ENCODE results near the gene DNAJC11. TPM values are rescaled to one million over a fixed set of nuclear protein-coding genes. Genes with fewer than 3 reads are reported as not detected.
"Not testable (repeated sequence)": the region's sequence is repeated elsewhere in the genome, so short reads cannot be mapped to it uniquely, and the experiment has no call there.

Gene DNAJC11, protein sequence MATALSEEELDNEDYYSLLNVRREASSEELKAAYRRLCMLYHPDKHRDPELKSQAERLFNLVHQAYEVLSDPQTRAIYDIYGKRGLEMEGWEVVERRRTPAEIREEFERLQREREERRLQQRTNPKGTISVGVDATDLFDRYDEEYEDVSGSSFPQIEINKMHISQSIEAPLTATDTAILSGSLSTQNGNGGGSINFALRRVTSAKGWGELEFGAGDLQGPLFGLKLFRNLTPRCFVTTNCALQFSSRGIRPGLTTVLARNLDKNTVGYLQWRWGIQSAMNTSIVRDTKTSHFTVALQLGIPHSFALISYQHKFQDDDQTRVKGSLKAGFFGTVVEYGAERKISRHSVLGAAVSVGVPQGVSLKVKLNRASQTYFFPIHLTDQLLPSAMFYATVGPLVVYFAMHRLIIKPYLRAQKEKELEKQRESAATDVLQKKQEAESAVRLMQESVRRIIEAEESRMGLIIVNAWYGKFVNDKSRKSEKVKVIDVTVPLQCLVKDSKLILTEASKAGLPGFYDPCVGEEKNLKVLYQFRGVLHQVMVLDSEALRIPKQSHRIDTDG
- total RNA-seq, result 100 to 1,000 TPM in 1 of 4 donors, 10 to 100 TPM in 3; 62.9 to 119 (median 63.4) TPM

- TF ChIP-seq CTCF (IDR thresholded peaks at IDR 0.05) (peak; percentile 77 to 100 (median 100)), POLR2A (IDR thresholded peaks at IDR 0.05) (no peak)
- Histone ChIP-seq H3K4me1 (peaks cover 0 to 21% (median 6%) of the 10 kb centered on the region in 4 donors), H3K9me3 (no peaks in the 10 kb centered on the region), H3K36me3 (no peaks in the 10 kb centered on the region), H3K27ac (peak within 1 kb of the TSS; percentile 74 to 88 (median 82)), H3K27me3 (no peaks in the 10 kb centered on the region), H3K4me3 (peak within 1 kb of the TSS; percentile 84 to 97 (median 89))
- DNase-seq, result peak; percentile 86 to 94 (median 91)
Observed at GRCh38 chr1:6701437-6702153, at the start of gene DNAJC11. DNAJC11 (minus strand) TSS chr1:6701816; CDS start chr1:6701800, 16 bp downstream.

DNA sequence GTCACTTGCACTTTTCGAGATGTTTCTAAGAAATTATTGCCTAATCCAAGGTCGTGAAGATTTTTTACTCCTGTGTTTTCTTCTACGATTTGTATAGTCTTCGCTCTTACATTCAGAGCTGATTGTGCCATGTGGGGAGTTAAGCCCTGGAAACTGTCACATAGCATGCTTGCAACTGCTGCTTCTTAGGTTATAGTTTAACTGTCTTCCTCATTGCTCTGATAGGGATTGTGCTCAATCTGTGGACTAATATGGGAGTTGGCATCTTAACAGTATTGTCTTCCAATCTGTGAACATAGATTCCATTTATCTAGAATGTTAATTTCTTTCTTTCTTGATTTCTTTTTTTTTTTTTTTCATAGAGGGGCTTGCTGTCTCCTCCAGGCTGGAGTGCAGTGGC, 48.9 kb upstream of the DNAJC11 start:
- Histone ChIP-seq H3K4me3 (no peak overlapping the region), H3K36me3 (no peaks in the 10 kb centered on the region), H3K27ac (no peak overlapping the region), H3K9me3 (no peaks in the 10 kb centered on the region), H3K27me3 (no peaks in the 10 kb centered on the region), H3K4me1 (no peaks in the 10 kb centered on the region)
- DNase-seq, result no peak
- no peak for TF ChIP-seq CTCF (IDR thresholded peaks at IDR 0.05)

DNA sequence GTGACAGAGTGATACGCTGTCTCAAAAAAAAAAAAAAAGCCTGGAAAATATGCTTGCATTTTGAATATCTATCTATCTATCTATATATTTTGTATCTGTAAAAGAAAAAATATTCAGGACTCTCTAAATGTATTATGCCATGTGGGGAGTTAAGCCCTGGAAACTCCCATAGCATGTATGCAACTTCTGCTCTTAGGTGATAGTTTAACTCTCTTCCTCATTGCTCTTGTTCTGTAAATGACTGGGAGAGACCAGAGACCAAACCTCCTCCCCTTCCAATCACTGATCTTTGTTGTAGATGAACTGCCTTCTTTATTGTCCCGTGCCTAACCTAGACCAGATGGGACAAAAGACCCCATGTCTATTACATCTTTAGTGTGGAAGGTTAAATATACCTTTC, 46.1 kb upstream of the DNAJC11 start:
- Histone ChIP-seq H3K27me3 (no peaks in the 10 kb centered on the region), H3K27ac (no peak overlapping the region), H3K9me3 (no peaks in the 10 kb centered on the region), H3K4me1 (peaks cover 0 to 6% (median 0%) of the 10 kb centered on the region in 4 donors), H3K4me3 (no peak overlapping the region), H3K36me3 (no peaks in the 10 kb centered on the region)
- TF ChIP-seq POLR2A (IDR thresholded peaks at IDR 0.05) (no peak), CTCF (IDR thresholded peaks at IDR 0.05) (no peak)
- no peak for DNase-seq

DNA sequence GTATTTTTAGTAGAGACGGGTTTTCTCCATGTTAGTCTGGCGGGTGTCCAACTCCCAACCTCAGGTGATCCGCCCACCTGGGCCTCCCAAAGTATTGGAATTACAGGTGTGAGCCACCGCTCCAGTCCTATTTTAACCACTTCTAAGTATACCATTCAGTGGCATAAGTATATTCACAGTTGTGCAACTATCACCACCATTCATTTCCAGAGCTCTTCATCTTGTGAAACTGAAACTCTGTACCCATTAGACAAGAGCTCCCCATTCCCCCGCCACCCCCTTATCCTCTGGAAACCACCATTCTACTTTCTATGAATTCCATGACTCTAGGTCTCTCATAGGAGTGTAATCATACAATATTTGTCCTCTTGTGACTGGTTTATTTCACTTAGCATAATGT, 43.5 kb upstream of the DNAJC11 start:
- Histone ChIP-seq H3K27ac (no peak overlapping the region), H3K27me3 (no peaks in the 10 kb centered on the region), H3K4me3 (no peak overlapping the region), H3K4me1 (peaks cover 0 to 6% (median 0%) of the 10 kb centered on the region in 4 donors), H3K9me3 (no peaks in the 10 kb centered on the region), H3K36me3 (no peaks in the 10 kb centered on the region)
- TF ChIP-seq POLR2A (IDR thresholded peaks at IDR 0.05) (no peak), CTCF (IDR thresholded peaks at IDR 0.05) (no peak)
- no peak for DNase-seq

GRCh38 chr1:6743189-6744101, 41.8 kb upstream of the DNAJC11 start:
- H3K4me3 ChIP-seq, result no peak overlapping the region
- no peak for DNase-seq
- H3K36me3 ChIP-seq, result no peaks in the 10 kb centered on the region
- TF ChIP-seq CTCF (IDR thresholded peaks at IDR 0.05) (no peak), POLR2A (IDR thresholded peaks at IDR 0.05) (no peak)
- H3K4me1 ChIP-seq, result peaks cover 0 to 6% (median 0%) of the 10 kb centered on the region in 4 donors
- no peaks in the 10 kb centered on the region for H3K27me3 ChIP-seq
- H3K9me3 ChIP-seq, result no peaks in the 10 kb centered on the region
- peak overlapping the region in 3 of 4 donors; percentile 48 to 73 (median 56) for H3K27ac ChIP-seq

GRCh38 chr1:6742676-6743188, 41.1 kb upstream of the DNAJC11 start:
- H3K4me1 ChIP-seq, DNase-seq, H3K9me3 ChIP-seq, H3K36me3 ChIP-seq, H3K4me3 ChIP-seq, H3K27me3 ChIP-seq: not testable (repeated sequence)
- H3K27ac ChIP-seq, result peak overlapping the region in 2 of 4 donors; percentile 48 to 73

Measured in Peyer's patch (tissue), 4 donors.